Kidney (tissue), 14 donors: Measurements from ENCODE around the gene NTRK2. TPM values are rescaled to one million over a fixed set of nuclear protein-coding genes. Genes with fewer than 3 reads are reported as not detected.

Experiments
- DNase-seq, 5 donors: peaks; one replicate each; pipeline ENCODE4 v3.0.0-alpha.2; 2013 to 2020
- FAIRE-seq: peaks from 2 replicates; lab custom pipeline; 2012; peaks lifted over from hg19 to GRCh38; lab: Jason Lieb, UNC
- H3K27ac ChIP-seq, 2 donors: one replicate each; pipeline ENCODE4 v1.7.0; 2013; ENCODE audit warnings: low read depth in 2 of 2, low read length in 2 of 2, inconsistent platforms in 1 of 2
- H3K27me3 ChIP-seq: one replicate; pipeline ENCODE4 v1.7.1; 2013; ENCODE audit warnings: low read length, inconsistent platforms; ENCODE audit not compliant: control insufficient read depth, insufficient read depth
- H3K36me3 ChIP-seq, 3 donors: one replicate each; pipeline versions ENCODE4 v1.7.0 to v1.7.1; 2013; ENCODE audit warnings: low read length in 3 of 3, control low read depth in 1 of 3, inconsistent platforms in 1 of 3; ENCODE audit not compliant: insufficient read depth in 3 of 3, control insufficient read depth in 2 of 3
- H3K4me1 ChIP-seq, 3 donors: one replicate each; pipeline versions ENCODE4 v1.7.0 to v1.7.1; 2013; ENCODE audit warnings: low read length in 3 of 3, inconsistent platforms in 1 of 3, low read depth in 1 of 3; ENCODE audit not compliant: control insufficient read depth in 2 of 3, insufficient read depth in 2 of 3
- H3K4me3 ChIP-seq, 3 donors: one replicate each; pipeline versions ENCODE4 v1.7.0 to v1.8.1; 2013; ENCODE audit warnings: low read length in 3 of 3, control low read depth in 1 of 3, inconsistent platforms in 1 of 3
- H3K9ac ChIP-seq, 3 donors: one replicate each; pipeline versions ENCODE4 v1.7.0 to v1.7.1; 2013; ENCODE audit warnings: low read length in 3 of 3, control low read depth in 1 of 3, inconsistent platforms in 1 of 3
- H3K9me3 ChIP-seq, 3 donors: one replicate each; pipeline versions ENCODE4 v1.7.0 to v1.7.1; 2013; ENCODE audit warnings: low read length in 3 of 3, control low read depth in 1 of 3, inconsistent platforms in 1 of 3; ENCODE audit not compliant: control insufficient read depth in 2 of 3, insufficient read depth in 1 of 3
- intact Hi-C: fragments of 100-400 bp; cut with DNase I; formaldehyde crosslinking; loops from one replicate; pipeline ENCODE4 v1.11.1; 2022
- polyA plus RNA-seq: library from polyadenylated mRNA; stranded (reverse); fragments of 350-450 nt; fragmentation: Illumina TruSeq; extraction: RNeasy Lipid Tissue Mini Kit (QIAGEN cat#74804); gene quantifications from one replicate; pipeline ENCODE4 v1.2.3, GENCODE V29; 2014; ENCODE audit warnings: low read depth, low replicate concordance; ENCODE audit not compliant: insufficient read depth
- total RNA-seq: library from RNA; stranded (reverse); fragmentation: NEBNext Ultra II Directional; extraction: Animal tissue kit (Norgen Biotek cat#: 25700); gene quantifications from one replicate; pipeline ENCODE4 v1.2.1, GENCODE V29; 2021
- TF ChIP-seq, protein P1 (sequence below): IDR thresholded peaks from 3 replicates; pipeline ENCODE4 v1.5.1; 2012; ENCODE audit warnings: mild to moderate bottlenecking, moderate library complexity, borderline replicate concordance; ENCODE audit not compliant: insufficient read depth; ENCODE audit errors: extremely low read depth
- donor health status: control.
- donor health status: control.
- donor health status: control.
- donor health status: control.
- donor health status: control.
- donor health status: DM: yes; HTN: yes; CAD: no.
- donor health status: Normal renal cell carcinoma (clear cell type).

Gene NTRK2
- total and polyA plus RNA-seq, 2 donors from 2014 or later, result 20.0 to 41.2 TPM

DNA sequence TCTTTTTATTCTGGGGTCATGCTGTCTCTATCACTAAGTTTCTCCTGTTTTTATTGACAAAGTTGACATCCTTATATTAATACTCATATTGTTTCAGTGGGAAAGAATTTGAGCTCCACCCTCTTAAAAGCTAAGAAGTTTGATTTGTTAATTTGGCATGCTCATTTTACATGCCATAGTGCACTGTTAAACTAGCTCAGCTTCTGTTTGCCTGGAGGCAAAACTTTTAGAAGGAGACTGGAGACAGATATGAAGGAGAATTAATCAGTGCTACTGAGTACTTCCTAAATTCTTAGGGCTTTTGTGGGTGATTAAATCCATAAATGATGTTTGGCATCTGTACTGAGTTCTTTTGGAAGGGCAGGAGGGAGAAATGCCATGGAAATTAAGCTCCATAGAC, 138.9 kb downstream of the NTRK2 start:
- H3K4me1 ChIP-seq, result no peaks in the 10 kb centered on the region
- H3K4me3 ChIP-seq, result no peak overlapping the region
- TF ChIP-seq, protein P1, sequence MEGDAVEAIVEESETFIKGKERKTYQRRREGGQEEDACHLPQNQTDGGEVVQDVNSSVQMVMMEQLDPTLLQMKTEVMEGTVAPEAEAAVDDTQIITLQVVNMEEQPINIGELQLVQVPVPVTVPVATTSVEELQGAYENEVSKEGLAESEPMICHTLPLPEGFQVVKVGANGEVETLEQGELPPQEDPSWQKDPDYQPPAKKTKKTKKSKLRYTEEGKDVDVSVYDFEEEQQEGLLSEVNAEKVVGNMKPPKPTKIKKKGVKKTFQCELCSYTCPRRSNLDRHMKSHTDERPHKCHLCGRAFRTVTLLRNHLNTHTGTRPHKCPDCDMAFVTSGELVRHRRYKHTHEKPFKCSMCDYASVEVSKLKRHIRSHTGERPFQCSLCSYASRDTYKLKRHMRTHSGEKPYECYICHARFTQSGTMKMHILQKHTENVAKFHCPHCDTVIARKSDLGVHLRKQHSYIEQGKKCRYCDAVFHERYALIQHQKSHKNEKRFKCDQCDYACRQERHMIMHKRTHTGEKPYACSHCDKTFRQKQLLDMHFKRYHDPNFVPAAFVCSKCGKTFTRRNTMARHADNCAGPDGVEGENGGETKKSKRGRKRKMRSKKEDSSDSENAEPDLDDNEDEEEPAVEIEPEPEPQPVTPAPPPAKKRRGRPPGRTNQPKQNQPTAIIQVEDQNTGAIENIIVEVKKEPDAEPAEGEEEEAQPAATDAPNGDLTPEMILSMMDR, result no peak
- intact Hi-C loops, result no loop called here
- H3K27ac ChIP-seq, result no peak overlapping the region
- no peaks in the 10 kb centered on the region for H3K9me3 ChIP-seq
- H3K36me3 ChIP-seq, result no peaks in the 10 kb centered on the region
- FAIRE-seq (no peak), DNase-seq (no peak)
- H3K27me3 ChIP-seq, result no peaks in the 10 kb centered on the region
- no peak overlapping the region for H3K9ac ChIP-seq

DNA sequence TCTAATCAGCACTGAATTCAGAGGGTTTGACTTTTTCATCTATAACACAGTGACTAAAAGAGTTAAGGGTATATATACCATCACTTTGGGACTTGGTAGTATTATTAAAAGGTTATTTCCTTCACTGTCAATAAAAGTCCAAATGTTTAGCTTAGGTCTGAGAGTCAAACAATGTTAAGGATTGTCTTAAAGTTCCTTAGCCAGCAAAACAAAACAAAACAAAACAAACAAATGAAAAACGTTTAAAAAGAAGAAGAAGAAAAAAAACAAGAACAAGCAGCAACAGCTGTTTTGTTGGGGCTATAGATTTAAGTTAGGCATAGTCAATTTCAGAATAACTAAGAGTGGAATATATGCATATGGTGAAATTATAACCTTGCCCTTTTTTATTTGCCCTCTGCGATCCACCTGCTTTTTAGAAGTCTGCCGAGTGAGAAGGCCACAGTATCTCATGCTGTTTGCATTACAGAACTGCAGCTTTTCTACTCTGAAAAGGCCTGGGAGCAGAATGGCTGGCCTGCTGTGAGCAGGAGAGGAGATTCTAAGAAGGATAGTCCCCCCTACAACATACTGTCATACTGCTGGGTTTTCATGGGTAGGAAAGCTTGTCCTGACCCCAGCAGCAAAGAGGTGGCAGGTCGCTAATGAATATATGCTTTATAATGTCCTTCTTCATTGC, 141.7 kb downstream of the NTRK2 start:
- DNase-seq, result no peak
- H3K9me3 ChIP-seq, result no peaks in the 10 kb centered on the region
- no peaks in the 10 kb centered on the region for H3K27me3 ChIP-seq
- no peak for FAIRE-seq
- TF ChIP-seq, protein P1, result no peak
- intact Hi-C loops, result no loop called here
- H3K9ac ChIP-seq, result no peak overlapping the region
- no peak overlapping the region for H3K4me3 ChIP-seq
- no peak overlapping the region for H3K27ac ChIP-seq
- no peaks in the 10 kb centered on the region for H3K4me1 ChIP-seq
- H3K36me3 ChIP-seq, result no peaks in the 10 kb centered on the region

DNA sequence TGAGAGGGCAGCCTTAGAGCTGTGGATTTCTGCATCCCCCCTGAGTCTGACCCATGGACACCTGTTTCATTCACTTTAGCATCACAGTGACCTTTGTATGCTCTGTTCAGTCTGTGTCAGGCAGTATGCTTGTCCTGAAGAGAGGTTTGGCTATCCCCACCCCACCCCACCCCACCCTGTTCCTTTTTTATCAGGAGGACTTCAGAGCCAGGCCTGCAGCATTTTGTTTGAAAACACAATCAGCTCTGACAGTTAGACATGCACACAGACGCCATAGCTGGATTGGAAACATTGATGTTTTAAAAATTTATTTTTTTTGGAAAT, 142.2 kb downstream of the NTRK2 start:
- DNase-seq, result no peak
- TF ChIP-seq, protein P1, result no peak
- no peak for FAIRE-seq
- H3K9me3 ChIP-seq, result no peaks in the 10 kb centered on the region
- no peak overlapping the region for H3K27ac ChIP-seq
- no peaks in the 10 kb centered on the region for H3K4me1 ChIP-seq
- no peaks in the 10 kb centered on the region for H3K27me3 ChIP-seq
- intact Hi-C loops, result no loop called here
- no peaks in the 10 kb centered on the region for H3K36me3 ChIP-seq
- H3K9ac ChIP-seq, result no peak overlapping the region
- H3K4me3 ChIP-seq, result no peak overlapping the region

DNA sequence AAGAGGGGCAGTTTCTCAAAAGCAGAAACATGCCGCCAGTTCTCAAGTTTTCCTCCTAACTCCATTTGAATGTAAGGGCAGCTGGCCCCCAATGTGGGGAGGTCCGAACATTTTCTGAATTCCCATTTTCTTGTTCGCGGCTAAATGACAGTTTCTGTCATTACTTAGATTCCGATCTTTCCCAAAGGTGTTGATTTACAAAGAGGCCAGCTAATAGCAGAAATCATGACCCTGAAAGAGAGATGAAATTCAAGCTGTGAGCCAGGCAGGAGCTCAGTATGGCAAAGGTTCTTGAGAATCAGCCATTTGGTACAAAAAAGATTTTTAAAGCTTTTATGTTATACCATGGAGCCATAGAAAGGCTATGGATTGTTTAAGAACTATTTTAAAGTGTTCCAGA, 142.8 kb downstream of the NTRK2 start:
- Histone ChIP-seq H3K36me3 (no peaks in the 10 kb centered on the region), H3K9ac (no peak overlapping the region), H3K4me3 (no peak overlapping the region), H3K27ac (no peak overlapping the region), H3K27me3 (no peaks in the 10 kb centered on the region), H3K4me1 (no peaks in the 10 kb centered on the region), H3K9me3 (no peaks in the 10 kb centered on the region)
- TF ChIP-seq, protein P1, result no peak
- intact Hi-C loops, result no loop called here
- DNase-seq (no peak), FAIRE-seq (no peak)
